H54 (cell line): ENCODE data around the gene SYTL2.
A peak's percentile ranks its signal among the peaks of the same experiment; 100 is the strongest.
"Not testable (repeated sequence)": the region's sequence is repeated elsewhere in the genome, so short reads cannot be mapped to it uniquely, and the experiment has no call there.

ENCODE experiments used
- DNase-seq: peaks from one replicate; pipeline ENCODE4 v3.0.0; 2011; ENCODE audit warnings: low spot score, mixed read lengths; ENCODE audit not compliant: insufficient read length
- FAIRE-seq: peaks from 3 replicates; lab custom pipeline; 2011; peaks lifted over from hg19 to GRCh38; lab: Jason Lieb, UNC
- POLR2A ChIP-seq: IDR thresholded peaks from 2 replicates; pipeline ENCODE4 v1.6.1; 2011; ENCODE audit warnings: low read depth, mild to moderate bottlenecking, low read length

SYTL2 gene

GRCh38 chr11:85668157-85668556 is 142.8 kb downstream of the SYTL2 start:
- FAIRE-seq (no peak), DNase-seq (no peak)
- TF ChIP-seq POLR2A = no peak

GRCh38 chr11:85666687-85667086 is 144.3 kb downstream of the SYTL2 start:
- no peak for TF ChIP-seq POLR2A
- FAIRE-seq (no peak), DNase-seq (no peak)

- no peak for FAIRE-seq
- TF ChIP-seq POLR2A = no peak
- DNase-seq = no peak
Observed at GRCh38 chr11:85665733-85666132, 145.2 kb downstream of the SYTL2 start.

GRCh38 chr11:85664615-85665481 is 146.1 kb downstream of the SYTL2 start, which contains the start of gene CREBZF:
TSS of gene CREBZF (minus strand) at chr11:85665129. CDS start at chr11:85664875, 254 bp downstream.
- DNase-seq (peak; percentile 86), FAIRE-seq (peak; percentile 99)
- TF ChIP-seq POLR2A = peak; percentile 89

- 0 out of 2 replicates have a peak, but pooled peaks have one; percentile 9 for TF ChIP-seq POLR2A
- no peak for FAIRE-seq
- DNase-seq = peak; percentile 26
Observed at GRCh38 chr11:85663753-85664614, 147.0 kb downstream of the SYTL2 start.

- DNase-seq (no peak), FAIRE-seq (peak; percentile 82)
- no peak for TF ChIP-seq POLR2A
Observed at GRCh38 chr11:85663080-85663752, 147.7 kb downstream of the SYTL2 start.

GRCh38 chr11:85661972-85662664 is 148.8 kb downstream of the SYTL2 start:
- FAIRE-seq (no peak), DNase-seq (no peak)
- no peak for TF ChIP-seq POLR2A

GRCh38 chr11:85658180-85658579 is 152.8 kb downstream of the SYTL2 start:
- DNase-seq = no peak
- TF ChIP-seq POLR2A = no peak
- peak; percentile 73 for FAIRE-seq

- FAIRE-seq (peak; percentile 60), DNase-seq (no peak)
Observed at GRCh38 chr11:85656777-85657176, 154.2 kb downstream of the SYTL2 start.

GRCh38 chr11:85654343-85654742 is 156.6 kb downstream of the SYTL2 start:
- DNase-seq, FAIRE-seq: not testable (repeated sequence)

More at GRCh38 chr11:85656777-85657176, 154.2 kb downstream of the SYTL2 start:
- TF ChIP-seq POLR2A = no peak

- DNase-seq (no peak), FAIRE-seq (no peak)
- TF ChIP-seq POLR2A = no peak
Observed at GRCh38 chr11:85652786-85653447, 158.0 kb downstream of the SYTL2 start.

- DNase-seq (no peak), FAIRE-seq (no peak)
- no peak for TF ChIP-seq POLR2A
Observed at GRCh38 chr11:85651118-85651517, 159.8 kb downstream of the SYTL2 start.
